Thyroid gland (tissue), 4 donors: Measurements from ENCODE around the gene HEXB. TPM values are rescaled to one million over a fixed set of nuclear protein-coding genes. Genes with fewer than 3 reads are reported as not detected.

Experiments
- DNase-seq, 2 donors: peaks; one replicate each; pipeline ENCODE4 v3.0.0-alpha.2; 2019
- H3K27ac ChIP-seq, 3 donors: fragments of 200-600 bp; sonication (generic); 1 replicate in 2 of 3; 2 replicates in 1 of 3; pipeline ENCODE4 v1.5.1; 2016 to 2019; ENCODE audit warnings: mild to moderate bottlenecking in 1 of 3, moderate library complexity in 1 of 3
- H3K27me3 ChIP-seq: fragments of 200-600 bp; sonication (generic); one replicate; pipeline ENCODE4 v1.5.1; 2019
- H3K36me3 ChIP-seq, 2 donors: fragments of 200-600 bp; sonication (generic); one replicate each; pipeline ENCODE4 v1.5.1; 2016 to 2019
- H3K4me1 ChIP-seq, 2 donors: fragments of 200-600 bp; sonication (generic); one replicate each; pipeline ENCODE4 v1.5.1; 2017 to 2019
- H3K4me3 ChIP-seq, 3 donors: fragments of 200-600 bp; sonication (generic); replicated peaks in 1 of 3; 1 replicate in 2 of 3; 2 replicates in 1 of 3; pipeline ENCODE4 v1.5.1; 2016; ENCODE audit warnings: mild to moderate bottlenecking in 1 of 3
- H3K9me3 ChIP-seq: fragments of 200-600 bp; sonication (generic); one replicate; pipeline ENCODE4 v1.5.1; 2017
- POLR2A ChIP-seq, 2 donors: fragments of 450-650 bp; IDR thresholded peaks; one replicate each; pipeline ENCODE4 v1.6.1; 2017; ENCODE audit warnings: antibody characterized with exemption in 2 of 2, mild to moderate bottlenecking in 2 of 2, moderate library complexity in 1 of 2
- WGBS, 2 donors: methylation state at CpG; one replicate each; pipeline ENCODE4 v1.1.5; 2017; 5-methylcytosine and 5-hydroxymethylcytosine counted together
- intact Hi-C: fragments of 100-400 bp; cut with DNase I; formaldehyde crosslinking; loops from one replicate; pipeline ENCODE4 v1.15.1; 2023
- total RNA-seq, 4 donors: library from RNA; depleted of rRNA; stranded (reverse); fragments of >200 nt; gene quantifications; one replicate each; pipeline ENCODE4 v1.2.3, GENCODE V29; 2016
- TF ChIP-seq, protein P1 (sequence below), 6 experiments: fragments of 200-600 bp in 3 of 6; fragments of 450-650 bp in 3 of 6; sonication (generic) in 3 of 6; IDR thresholded peaks; one replicate each; pipeline ENCODE4 v1.5.1; 2016 to 2019; ENCODE audit warnings: antibody characterized with exemption in 6 of 6, mild to moderate bottlenecking in 2 of 6, inconsistent platforms in 1 of 6, moderate library complexity in 1 of 6

Gene HEXB
- total RNA-seq, 4 donors from 2014 or later = 141 to 264 (median 166) TPM

DNA sequence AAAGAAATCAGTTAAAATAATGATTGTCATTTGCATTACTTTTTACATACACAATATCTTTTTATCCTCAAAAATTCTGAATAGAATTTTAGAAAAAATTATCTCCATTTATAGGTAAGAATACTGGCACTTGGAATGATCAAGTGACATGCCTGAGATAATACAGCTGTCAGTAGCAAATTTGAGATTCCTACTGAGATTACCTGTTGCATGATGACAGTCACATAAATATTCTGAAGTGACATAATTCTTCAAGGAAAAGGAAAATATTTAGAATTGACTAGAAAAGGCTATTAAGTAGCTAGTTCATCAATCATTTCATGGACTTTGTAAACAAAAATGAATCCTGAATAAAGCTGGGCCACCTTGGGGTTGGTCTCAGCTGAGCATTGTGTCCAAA, 29.3 kb upstream of the HEXB start:
- intact Hi-C loops = no loop called here

DNA sequence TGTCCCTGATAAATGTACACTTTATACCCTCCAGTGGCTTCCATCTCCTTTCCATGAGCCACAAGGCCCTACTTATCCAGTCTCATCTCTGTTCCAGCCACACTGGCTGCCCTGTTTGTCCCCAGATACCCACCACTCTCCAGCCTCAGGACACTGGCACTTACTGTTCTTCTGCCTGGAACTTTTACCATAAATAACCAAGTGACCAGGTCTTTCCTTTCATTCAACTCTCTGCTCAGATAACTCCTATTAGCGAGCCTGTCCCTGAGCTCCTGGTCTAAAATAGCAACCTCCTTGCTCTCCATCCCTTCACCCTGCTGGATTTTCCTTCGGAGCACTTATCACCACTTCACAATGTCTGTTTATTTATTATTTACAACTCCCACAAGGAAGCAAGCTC, 27.9 kb upstream of the HEXB start:
- H3K9me3 ChIP-seq = no peaks in the 10 kb centered on the region
- WGBS, 2 donors = 70 to 78% methylated on average over 2 of the region's 2 CpGs
- H3K27me3 ChIP-seq = no peaks in the 10 kb centered on the region
- H3K4me1 ChIP-seq = peaks cover 0 to 6% of the 10 kb centered on the region in 2 donors
- no peak for DNase-seq
- no peak for TF ChIP-seq POLR2A (IDR thresholded peaks at IDR 0.05)
- TF ChIP-seq, protein P1, sequence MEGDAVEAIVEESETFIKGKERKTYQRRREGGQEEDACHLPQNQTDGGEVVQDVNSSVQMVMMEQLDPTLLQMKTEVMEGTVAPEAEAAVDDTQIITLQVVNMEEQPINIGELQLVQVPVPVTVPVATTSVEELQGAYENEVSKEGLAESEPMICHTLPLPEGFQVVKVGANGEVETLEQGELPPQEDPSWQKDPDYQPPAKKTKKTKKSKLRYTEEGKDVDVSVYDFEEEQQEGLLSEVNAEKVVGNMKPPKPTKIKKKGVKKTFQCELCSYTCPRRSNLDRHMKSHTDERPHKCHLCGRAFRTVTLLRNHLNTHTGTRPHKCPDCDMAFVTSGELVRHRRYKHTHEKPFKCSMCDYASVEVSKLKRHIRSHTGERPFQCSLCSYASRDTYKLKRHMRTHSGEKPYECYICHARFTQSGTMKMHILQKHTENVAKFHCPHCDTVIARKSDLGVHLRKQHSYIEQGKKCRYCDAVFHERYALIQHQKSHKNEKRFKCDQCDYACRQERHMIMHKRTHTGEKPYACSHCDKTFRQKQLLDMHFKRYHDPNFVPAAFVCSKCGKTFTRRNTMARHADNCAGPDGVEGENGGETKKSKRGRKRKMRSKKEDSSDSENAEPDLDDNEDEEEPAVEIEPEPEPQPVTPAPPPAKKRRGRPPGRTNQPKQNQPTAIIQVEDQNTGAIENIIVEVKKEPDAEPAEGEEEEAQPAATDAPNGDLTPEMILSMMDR (IDR thresholded peaks at IDR 0.05) = no peak
- H3K36me3 ChIP-seq = no peaks in the 10 kb centered on the region
- intact Hi-C loops = no loop called here
- no peak overlapping the region for H3K4me3 ChIP-seq
- no peak overlapping the region for H3K27ac ChIP-seq

More for the DNA sequence above, 29.3 kb upstream of the HEXB start:
- H3K27ac ChIP-seq = no peak overlapping the region
- H3K36me3 ChIP-seq = no peaks in the 10 kb centered on the region
- no peaks in the 10 kb centered on the region for H3K9me3 ChIP-seq
- peaks cover 0 to 6% of the 10 kb centered on the region in 2 donors for H3K4me1 ChIP-seq
- DNase-seq = no peak
- no peak overlapping the region for H3K4me3 ChIP-seq
- no peaks in the 10 kb centered on the region for H3K27me3 ChIP-seq
- TF ChIP-seq, protein P1 (IDR thresholded peaks at IDR 0.05) = no peak
- no peak for TF ChIP-seq POLR2A (IDR thresholded peaks at IDR 0.05)

DNA sequence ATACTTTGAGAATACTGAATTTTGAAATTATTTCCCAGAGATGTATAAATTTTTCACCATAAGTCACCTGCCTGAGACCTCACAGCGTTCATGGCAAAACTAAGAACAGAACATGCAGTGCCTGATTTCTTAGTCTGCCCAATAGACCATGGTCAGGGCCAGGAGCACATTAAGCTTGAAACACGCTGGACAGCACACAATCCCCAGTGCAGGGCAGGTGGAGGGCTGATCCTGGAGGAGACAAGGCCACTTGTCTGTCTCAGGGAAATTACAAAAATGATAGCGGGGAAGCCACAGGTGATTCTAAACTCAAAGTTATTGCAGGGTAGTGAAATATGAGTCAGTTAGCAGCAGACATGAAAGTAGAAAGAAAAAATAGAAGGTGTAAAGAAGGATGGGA, 25.9 kb upstream of the HEXB start:
- Histone ChIP-seq H3K36me3 (no peaks in the 10 kb centered on the region), H3K4me1 (no peaks in the 10 kb centered on the region), H3K9me3 (no peaks in the 10 kb centered on the region), H3K4me3 (no peak overlapping the region), H3K27me3 (no peaks in the 10 kb centered on the region), H3K27ac (no peak overlapping the region)
- peak; percentile 63 to 66 for DNase-seq
- WGBS, 2 donors = 54 to 72% methylated on average over 3 of the region's 3 CpGs
- TF ChIP-seq, protein P1 (IDR thresholded peaks at IDR 0.05) = no peak
- TF ChIP-seq POLR2A (IDR thresholded peaks at IDR 0.05) = no peak
- intact Hi-C loops = no loop called here

DNA sequence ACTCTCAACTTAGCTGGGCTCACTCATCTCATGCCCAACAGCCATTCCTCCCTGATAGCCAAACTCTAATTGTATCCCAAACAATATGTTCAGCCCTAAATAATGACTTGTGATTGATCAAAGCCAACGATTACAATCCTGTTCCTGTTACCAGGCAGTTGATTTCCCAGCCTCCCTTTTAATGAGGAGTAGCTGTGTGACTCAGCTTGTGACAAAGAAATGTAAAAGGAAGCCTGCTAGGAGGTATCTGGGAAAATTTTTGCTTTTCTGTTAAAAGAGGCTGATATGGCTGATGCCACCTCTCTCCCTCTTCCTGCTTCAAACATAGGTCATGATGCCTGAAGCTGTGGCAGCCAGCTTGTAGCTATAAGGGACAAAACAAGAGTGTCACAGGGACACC, 24.9 kb upstream of the HEXB start:
- intact Hi-C loops = no loop called here
- WGBS, 2 donors = 69 to 92% methylated on average over 1 of the region's 1 CpG

DNA sequence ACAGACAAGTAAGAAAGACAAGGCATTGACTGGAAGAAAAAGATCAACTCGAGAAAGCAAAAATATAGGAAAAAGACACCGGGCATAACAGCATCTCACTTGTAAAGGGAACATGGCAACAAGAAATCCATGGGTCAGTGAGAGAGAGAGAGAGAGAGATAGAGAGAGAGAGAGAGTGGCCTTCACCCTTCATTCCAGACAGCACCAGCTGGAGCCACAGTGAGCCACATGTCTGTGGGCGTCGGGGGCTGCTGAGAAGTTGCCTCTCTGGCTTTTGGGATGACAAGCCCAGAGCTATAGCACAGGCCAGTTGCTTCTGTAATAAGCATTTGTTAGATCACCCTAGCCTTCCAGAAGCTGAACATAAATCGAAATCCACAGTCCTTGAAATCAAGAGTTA, 24.2 kb upstream of the HEXB start:
- H3K27me3 ChIP-seq = no peaks in the 10 kb centered on the region
- no peaks in the 10 kb centered on the region for H3K4me1 ChIP-seq
- no peaks in the 10 kb centered on the region for H3K36me3 ChIP-seq
- TF ChIP-seq POLR2A (IDR thresholded peaks at IDR 0.05) = no peak
- H3K9me3 ChIP-seq = no peaks in the 10 kb centered on the region
- no peak overlapping the region for H3K4me3 ChIP-seq
- 91 to 93% methylated on average over 5 of the region's 5 CpGs for WGBS, 2 donors
- no peak for DNase-seq
- H3K27ac ChIP-seq = no peak overlapping the region
- intact Hi-C loops = no loop called here

More for the DNA sequence above, 24.9 kb upstream of the HEXB start:
- TF ChIP-seq, protein P1 (IDR thresholded peaks at IDR 0.05) = no peak
- Histone ChIP-seq H3K4me1 (no peaks in the 10 kb centered on the region), H3K36me3 (no peaks in the 10 kb centered on the region), H3K27ac (no peak overlapping the region), H3K27me3 (no peaks in the 10 kb centered on the region), H3K4me3 (no peak overlapping the region), H3K9me3 (no peaks in the 10 kb centered on the region)
- DNase-seq = no peak

DNA sequence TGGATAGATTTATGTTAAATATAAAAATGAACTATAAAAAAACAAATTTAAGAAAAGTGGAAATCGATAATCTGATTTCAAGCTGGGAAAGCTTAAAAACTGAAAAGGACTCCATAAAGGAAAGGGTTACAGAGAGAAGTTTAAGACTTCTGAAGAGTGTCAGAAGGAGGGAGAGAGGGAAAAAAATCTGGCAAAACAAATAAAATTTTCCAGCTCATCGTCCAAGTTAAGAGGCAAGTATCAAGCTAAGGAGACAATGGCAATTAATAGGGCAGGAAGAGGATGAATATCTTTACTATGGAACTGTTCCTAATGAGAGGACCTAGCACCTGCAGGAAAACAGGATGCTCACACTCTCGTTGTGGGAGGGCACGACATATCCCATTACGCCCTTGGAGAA, 20.5 kb upstream of the HEXB start:
- H3K27ac ChIP-seq = no peak overlapping the region
- H3K4me3 ChIP-seq = no peak overlapping the region
- 52 to 53% methylated on average over 5 of the region's 5 CpGs for WGBS, 2 donors
- no peaks in the 10 kb centered on the region for H3K9me3 ChIP-seq
- H3K4me1 ChIP-seq = no peaks in the 10 kb centered on the region
- intact Hi-C loops = no loop called here
- TF ChIP-seq, protein P1 (IDR thresholded peaks at IDR 0.05) = no peak
- no peak for TF ChIP-seq POLR2A (IDR thresholded peaks at IDR 0.05)
- no peak for DNase-seq
- H3K27me3 ChIP-seq = no peaks in the 10 kb centered on the region
- H3K36me3 ChIP-seq = no peaks in the 10 kb centered on the region
